GM19239 (cell line): ENCODE measurements around the gene PFDN4.
A peak's percentile ranks its signal among the peaks of the same experiment; 100 is the strongest.

Experiments
- DNase-seq: peaks from one replicate; pipeline ENCODE4 v3.0.0; 2011; ENCODE audit warnings: low spot score; ENCODE audit not compliant: insufficient read length
- FAIRE-seq: peaks from 2 replicates; lab custom pipeline; 2011; peaks lifted over from hg19 to GRCh38; lab: Jason Lieb, UNC

The PFDN4 gene

GRCh38 chr20:54207743-54208547 is at the start of gene PFDN4:
Gene PFDN4 (plus strand): TSS chr20:54208087. CDS start chr20:54208101, 14 bp downstream.
- DNase-seq (peak; percentile 87), FAIRE-seq (peak; percentile 82)

DNA sequence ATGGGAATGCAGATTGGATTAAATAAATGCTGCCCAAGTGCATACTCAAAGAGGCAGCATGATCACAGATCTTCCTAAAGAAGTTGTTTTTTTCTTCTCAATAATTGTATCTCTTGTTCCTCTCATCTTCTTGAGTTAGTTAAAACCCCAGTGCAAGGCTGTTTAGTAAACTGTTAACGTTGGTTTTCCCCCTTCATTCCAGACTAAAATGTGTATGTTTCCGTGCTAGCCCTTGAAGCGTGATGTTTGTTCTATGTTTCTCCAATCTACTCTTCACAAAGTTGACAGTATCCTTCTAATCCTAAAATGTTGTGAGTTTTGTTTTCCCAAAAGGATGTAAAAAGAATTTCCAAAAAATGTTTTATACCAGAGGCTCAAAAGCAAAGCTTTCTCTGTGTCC is 49.7 kb upstream of the PFDN4 start:
- DNase-seq (no peak), FAIRE-seq (no peak)

DNA sequence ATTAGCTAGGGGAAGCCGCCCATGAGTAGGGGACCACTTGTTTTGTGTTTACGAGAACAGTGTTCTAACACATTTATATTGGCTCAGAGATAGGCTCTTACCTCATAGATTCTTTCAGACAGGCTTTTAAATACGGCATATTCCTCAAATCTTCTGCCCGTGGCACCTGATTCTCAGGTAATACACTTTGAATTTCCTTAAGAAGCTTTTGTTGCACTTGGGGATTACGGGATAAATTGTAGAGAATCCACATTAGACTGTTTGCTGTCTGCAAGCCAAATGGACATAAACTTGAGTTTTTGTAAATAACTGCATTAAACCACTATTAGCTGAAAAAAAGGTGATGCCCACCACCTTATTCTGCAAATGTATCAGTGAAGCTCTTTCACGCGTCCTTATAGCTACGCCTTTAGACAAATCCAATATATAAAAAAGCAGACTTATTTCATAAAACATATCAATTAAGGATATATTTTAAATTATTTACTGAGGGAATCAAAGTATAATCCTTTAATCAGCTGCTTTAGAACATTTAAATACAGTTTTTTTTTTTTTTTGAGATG is 49.0 kb upstream of the PFDN4 start:
- FAIRE-seq (no peak), DNase-seq (no peak)

DNA sequence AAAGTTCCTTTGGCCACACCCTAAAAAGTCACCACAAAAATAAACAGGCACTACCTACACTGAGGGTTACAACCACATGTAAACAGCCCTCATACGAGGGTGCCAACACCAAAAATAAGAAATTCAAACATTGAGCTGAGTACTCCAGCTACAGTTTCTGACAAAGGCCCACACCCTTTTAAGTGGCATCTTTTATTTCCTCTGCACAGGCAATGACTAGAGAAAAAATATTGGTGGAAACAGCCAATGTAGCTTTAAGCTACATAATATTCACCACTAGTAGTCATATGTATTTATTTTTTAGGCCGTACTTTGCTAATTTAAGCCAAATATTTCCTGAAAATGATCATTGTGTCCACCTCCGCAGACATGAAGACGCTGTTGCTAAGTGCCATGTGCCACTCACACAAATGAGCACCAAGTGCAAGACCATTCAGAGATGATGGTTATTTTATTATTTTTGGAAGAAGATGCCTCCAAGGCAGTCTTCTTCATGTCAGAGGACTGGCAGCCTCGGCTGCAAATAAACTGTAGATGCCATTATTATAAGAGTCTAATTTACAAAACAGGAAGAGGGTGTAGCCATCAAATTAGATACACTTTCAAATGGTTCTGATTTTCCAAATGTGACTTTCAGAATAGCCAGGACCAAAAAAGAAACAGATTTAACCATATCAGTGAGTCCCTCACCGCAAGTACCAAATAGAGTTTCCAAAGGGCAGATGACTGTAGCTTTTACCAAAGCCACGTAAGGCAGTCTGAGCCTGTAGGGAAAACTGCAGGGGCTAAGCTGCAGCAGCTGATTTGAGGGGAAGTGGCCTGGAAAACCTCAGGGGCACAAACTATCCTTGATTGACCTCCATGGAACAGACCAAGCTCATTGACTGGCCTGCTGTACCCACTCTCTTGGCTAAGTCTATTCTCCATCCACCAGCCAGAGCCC is 47.6 kb upstream of the PFDN4 start:
- FAIRE-seq = no peak
- no peak for DNase-seq

- FAIRE-seq = no peak
Measured at GRCh38 chr20:54161008-54161820, 46.7 kb upstream of the PFDN4 start.

DNA sequence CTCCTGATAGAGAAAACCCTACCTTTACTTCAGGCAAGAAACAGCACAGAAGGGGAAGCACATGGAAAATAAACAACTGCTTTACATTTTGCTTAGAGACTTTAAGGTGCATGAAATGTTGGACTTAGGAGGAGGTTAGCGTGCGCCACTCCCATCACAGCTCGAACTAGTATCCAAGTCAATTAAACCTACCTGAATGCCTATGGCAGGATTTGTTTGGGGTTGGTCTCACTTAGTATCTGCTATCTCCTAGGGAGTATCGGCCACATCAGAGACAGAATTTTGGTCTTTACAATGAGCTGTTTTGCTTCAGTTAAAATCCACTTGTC is 46.1 kb upstream of the PFDN4 start:
- no peak for FAIRE-seq

More at GRCh38 chr20:54161008-54161820, 46.7 kb upstream of the PFDN4 start:
- DNase-seq = no peak

GRCh38 chr20:54162378-54163009 is 45.4 kb upstream of the PFDN4 start:
- DNase-seq (no peak), FAIRE-seq (no peak)

More for the DNA sequence above, 46.1 kb upstream of the PFDN4 start:
- DNase-seq = no peak

GRCh38 chr20:54163402-54163801 is 44.5 kb upstream of the PFDN4 start:
- FAIRE-seq (no peak), DNase-seq (no peak)

- DNase-seq (no peak), FAIRE-seq (no peak)
Measured at GRCh38 chr20:54165014-54165413, 42.9 kb upstream of the PFDN4 start.

DNA sequence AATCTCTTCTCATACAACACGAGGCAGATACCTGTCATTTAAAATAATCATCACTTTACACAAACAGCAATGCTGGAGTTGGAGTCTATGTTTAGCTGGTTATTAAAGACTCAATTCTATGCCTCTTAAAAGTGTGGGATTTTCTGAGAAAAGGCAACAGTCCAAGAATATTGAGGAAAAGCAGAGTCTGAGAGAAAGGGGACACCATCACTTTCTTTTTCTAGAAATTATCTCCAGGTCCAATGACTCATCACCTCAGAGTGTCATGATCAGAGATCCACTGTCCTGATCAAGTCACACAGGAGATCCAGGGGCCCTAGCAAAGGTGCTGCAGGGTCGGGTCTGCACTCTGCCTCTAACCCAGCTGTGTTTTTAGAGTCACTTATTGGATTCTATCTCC is 42.1 kb upstream of the PFDN4 start:
- no peak for FAIRE-seq

GRCh38 chr20:54166987-54167662 is 40.8 kb upstream of the PFDN4 start:
- no peak for FAIRE-seq
- DNase-seq = no peak

More for the DNA sequence above, 42.1 kb upstream of the PFDN4 start:
- DNase-seq = no peak

DNA sequence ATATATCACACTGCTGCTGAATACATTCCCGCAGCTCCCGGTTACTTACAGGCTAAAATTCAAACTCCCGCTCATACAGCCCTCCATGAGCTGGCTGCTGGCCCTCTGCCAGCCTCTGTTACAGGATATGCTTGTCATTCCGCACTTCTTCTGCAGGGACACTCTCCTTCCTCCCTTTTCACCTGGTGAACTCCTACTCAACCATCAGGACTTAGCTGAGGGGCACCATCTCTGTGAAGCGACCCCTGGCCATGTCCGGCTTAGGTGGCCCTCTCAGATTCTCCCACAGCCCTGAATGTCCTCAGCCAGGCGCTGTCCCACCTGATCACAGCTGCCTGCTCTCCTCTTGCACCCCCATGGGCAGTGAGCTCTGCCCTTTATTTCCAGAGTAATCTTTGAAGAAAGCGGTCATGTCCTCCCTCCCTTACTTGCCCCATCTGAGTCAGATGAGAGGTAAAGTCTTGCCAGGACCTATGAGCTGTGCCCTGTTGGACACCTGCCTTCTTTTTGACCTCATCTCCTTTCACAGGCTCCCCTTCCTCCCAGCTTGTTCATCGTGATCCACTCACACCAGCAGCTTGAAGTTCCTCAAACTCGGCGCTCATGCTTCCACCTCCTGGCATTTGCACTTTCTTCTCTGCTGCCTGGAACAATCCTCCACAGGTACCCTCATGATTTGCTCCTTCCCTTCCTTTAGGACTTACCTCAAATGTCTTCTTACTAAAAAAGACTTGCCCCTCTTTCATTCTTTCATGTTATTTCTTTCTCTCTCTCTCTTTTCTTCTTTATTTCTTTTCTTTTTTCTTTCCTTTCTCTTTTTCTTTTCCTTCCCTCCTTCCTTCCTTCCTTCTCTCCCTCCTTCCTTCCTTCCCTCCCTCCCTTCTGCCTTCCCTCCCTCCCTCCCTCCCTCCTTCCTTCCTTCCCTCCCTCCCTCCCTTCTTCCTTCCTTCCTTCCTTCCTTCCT is 39.7 kb upstream of the PFDN4 start:
- no peak for DNase-seq

DNA sequence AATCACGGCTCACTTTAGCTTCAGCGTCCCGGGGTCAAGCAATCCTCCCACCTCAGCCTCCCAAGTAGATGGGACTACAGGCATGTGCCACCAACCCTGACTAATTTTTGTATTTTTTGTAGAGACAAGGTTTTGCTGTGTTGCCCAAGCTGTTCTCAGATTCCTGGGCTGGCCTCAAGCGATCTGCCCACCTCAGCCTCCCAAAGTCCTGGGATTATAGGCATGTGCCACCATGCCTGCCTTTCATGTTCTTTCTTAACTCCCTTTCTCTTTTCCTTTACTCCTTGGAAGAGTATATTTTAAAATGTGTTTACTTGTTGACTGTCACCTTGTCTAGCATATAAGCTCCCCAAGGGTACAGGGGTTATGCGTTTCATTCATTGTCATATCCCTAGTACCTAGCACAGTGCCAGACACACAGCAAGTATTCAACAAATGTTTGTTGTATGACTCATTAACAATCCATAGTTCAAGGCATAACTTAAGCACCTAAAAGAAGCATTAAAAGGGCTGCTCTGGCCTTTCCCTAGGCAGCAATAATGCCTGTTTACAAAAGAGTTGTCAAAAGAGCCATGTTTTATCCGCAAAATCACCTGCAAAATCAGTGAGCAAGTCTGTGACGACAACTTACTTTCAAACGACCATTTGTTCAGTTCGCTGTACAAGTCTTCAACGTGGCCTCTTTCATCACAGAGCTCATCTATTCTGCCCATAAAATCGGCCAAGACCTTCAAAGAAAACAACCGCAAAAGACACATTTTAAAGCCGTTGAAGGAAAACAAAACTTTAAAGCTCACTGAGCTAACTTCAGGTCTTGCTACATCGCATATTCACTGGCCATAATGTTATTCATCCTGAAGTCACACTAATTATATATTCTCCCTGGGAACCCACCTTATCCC is 38.7 kb upstream of the PFDN4 start:
- no peak for FAIRE-seq
- DNase-seq = no peak

More for the DNA sequence above, 39.7 kb upstream of the PFDN4 start:
- FAIRE-seq = no peak

DNA sequence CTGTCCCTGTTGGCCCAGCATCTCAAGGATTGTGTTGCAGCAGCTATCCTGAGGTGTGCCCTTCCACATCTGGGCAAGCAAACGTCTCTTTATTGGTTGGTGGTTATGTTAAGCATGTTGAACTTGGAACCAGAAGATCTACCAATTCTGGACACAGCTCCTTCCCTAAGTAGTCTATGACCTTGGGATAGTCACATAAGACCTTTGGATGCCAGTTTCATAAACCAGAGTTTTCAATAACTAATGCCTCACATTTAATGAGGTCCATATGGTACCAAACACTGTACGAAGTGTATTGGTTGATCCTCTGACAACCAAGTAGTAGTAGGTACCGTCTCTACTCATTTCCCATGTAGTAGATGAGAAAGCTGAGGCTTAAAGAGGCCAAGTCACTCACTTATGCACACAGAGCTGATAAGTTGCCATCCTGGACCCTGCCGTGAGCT is 37.8 kb upstream of the PFDN4 start:
- no peak for FAIRE-seq
- no peak for DNase-seq

- DNase-seq = no peak
- FAIRE-seq = no peak
Measured at GRCh38 chr20:54170963-54171362, 36.9 kb upstream of the PFDN4 start.

DNA sequence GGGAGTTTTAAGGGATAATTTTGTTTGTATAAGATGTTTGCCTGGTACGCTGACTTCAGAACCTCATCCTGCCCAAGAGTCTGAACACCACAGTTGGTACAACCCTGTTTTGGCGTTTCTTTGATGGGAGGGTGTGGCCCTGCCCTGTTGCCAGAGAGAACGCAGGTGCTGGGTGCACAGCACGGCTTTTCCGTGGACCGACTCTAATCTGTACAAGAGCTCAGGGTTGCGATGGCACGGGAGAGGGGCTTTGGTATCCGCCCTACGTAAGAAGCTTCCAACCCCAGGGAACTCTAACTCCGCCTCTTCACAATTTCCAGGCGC is 35.4 kb upstream of the PFDN4 start:
- DNase-seq (no peak), FAIRE-seq (no peak)
